IMR-90 (cell line): ENCODE data around the gene IBA57. TPM values are rescaled to one million over a fixed set of nuclear protein-coding genes. Genes with fewer than 3 reads are reported as not detected.

Experiments
- ATAC-seq: fragments of 200-7000 bp; cut with Tn5 transposase; 2 replicates; pipeline ENCODE4 v1.9.1; 2020; ENCODE audit warnings: low read depth, mild to moderate bottlenecking, moderate library complexity
- BruUV-seq: library from RNA; stranded (reverse); fragments of 400-500 nt; replicated peaks from 2 replicates; lab custom pipeline; 2021; lab: Mats Ljungman, UMichigan
- CTCF ChIA-PET: fragments of 300-600 bp; formaldehyde crosslinking; extraction: SDS; loops from one replicate; lab custom pipeline; 2021; ENCODE audit warnings: antibody characterized with exemption; lab: Yijun Ruan, JAX
- POLR2A ChIA-PET: fragments of 300-600 bp; sonication (Branson Sonifier 250); formaldehyde crosslinking; loops from one replicate; lab custom pipeline; 2022; ENCODE audit warnings: antibody characterized with exemption; ENCODE audit not compliant: unreplicated experiment; lab: Charles Lee
- DNase-seq: peaks from one replicate; pipeline ENCODE4 v3.0.0; 2013
- H2AFZ ChIP-seq: replicated peaks from 2 replicates; pipeline ENCODE3; 2013; ENCODE audit warnings: low read length, mild to moderate bottlenecking; ENCODE audit not compliant: poor library complexity
- H2AK5ac ChIP-seq: 2 replicates; pipeline ENCODE4 v1.6.1; 2013; ENCODE audit warnings: low read depth, low read length, inconsistent platforms
- H2AK9ac ChIP-seq: replicated peaks from 2 replicates; pipeline ENCODE3; 2013; ENCODE audit warnings: mild to moderate bottlenecking, low read depth, low read length, moderate library complexity; ENCODE audit not compliant: poor library complexity
- H2BK120ac ChIP-seq: 2 replicates; pipeline ENCODE4 v1.6.1; 2013; ENCODE audit warnings: low read depth, low read length, inconsistent platforms
- H2BK15ac ChIP-seq: 3 replicates; pipeline ENCODE4 v1.6.1; 2013; ENCODE audit warnings: low read depth, low read length, inconsistent platforms
- H2BK20ac ChIP-seq: 2 replicates; pipeline ENCODE4 v1.6.1; 2013; ENCODE audit warnings: low read depth, mild to moderate bottlenecking, inconsistent platforms, low read length, moderate library complexity
- H2BK5ac ChIP-seq: 2 replicates; pipeline ENCODE4 v1.6.1; 2013; ENCODE audit warnings: mild to moderate bottlenecking, low read depth, low read length, inconsistent platforms; ENCODE audit not compliant: poor library complexity, severe bottlenecking
- H3K14ac ChIP-seq: replicated peaks from 2 replicates; pipeline ENCODE4 v1.6.1; 2013; ENCODE audit warnings: low read depth, low read length, inconsistent platforms
- H3K18ac ChIP-seq: 2 replicates; pipeline ENCODE4 v1.6.1; 2013; ENCODE audit warnings: low read depth, low read length, control low read depth
- H3K23ac ChIP-seq: 2 replicates; pipeline ENCODE4 v1.6.1; 2013; ENCODE audit warnings: low read depth, low read length, inconsistent platforms
- H3K27ac ChIP-seq: 2 replicates; pipeline ENCODE4 v1.5.1; 2013; ENCODE audit warnings: mild to moderate bottlenecking, control low read depth, low read length; ENCODE audit not compliant: insufficient read depth
- H3K27me3 ChIP-seq: 2 replicates; pipeline ENCODE4 v1.6.1; 2013; ENCODE audit warnings: low read length; ENCODE audit not compliant: control insufficient read depth, insufficient read depth
- H3K36me3 ChIP-seq: 2 replicates; pipeline ENCODE4 v1.6.1; 2013; ENCODE audit warnings: low read length, mixed read lengths; ENCODE audit not compliant: control insufficient read depth, insufficient read depth
- H3K4ac ChIP-seq: 2 replicates; pipeline ENCODE4 v1.6.1; 2013; ENCODE audit warnings: low read depth, low read length, inconsistent platforms
- H3K4me1 ChIP-seq: 2 replicates; pipeline ENCODE4 v1.6.1; 2013; ENCODE audit warnings: low read length, mixed read lengths; ENCODE audit not compliant: control insufficient read depth, insufficient read depth
- H3K4me2 ChIP-seq: 2 replicates; pipeline ENCODE4 v1.6.1; 2013; ENCODE audit warnings: low read depth, mild to moderate bottlenecking, control low read depth, low read length, moderate library complexity
- H3K4me3 ChIP-seq: 2 replicates; pipeline ENCODE4 v1.5.1; 2013; ENCODE audit warnings: low read depth, mild to moderate bottlenecking, control low read depth, low read length, moderate library complexity; ENCODE audit not compliant: insufficient read depth
- H3K56ac ChIP-seq: 2 replicates; pipeline ENCODE4 v1.6.1; 2013; ENCODE audit warnings: low read length, inconsistent platforms; ENCODE audit not compliant: insufficient read depth; ENCODE audit errors: extremely low read depth
- H3K79me1 ChIP-seq, 2 experiments: 2 replicates each; pipeline ENCODE4 v1.6.1; 2013; ENCODE audit warnings: low read length in 2 of 2, inconsistent platforms in 1 of 2, low read depth in 1 of 2
- H3K9ac ChIP-seq: 2 replicates; pipeline ENCODE4 v1.6.1; 2013; ENCODE audit warnings: low read depth, low read length, control low read depth
- H3K9me1 ChIP-seq: 2 replicates; pipeline ENCODE4 v1.6.1; 2013; ENCODE audit warnings: low read length, inconsistent platforms; ENCODE audit not compliant: insufficient read depth
- H3K9me3 ChIP-seq: 2 replicates; pipeline ENCODE4 v1.6.1; 2013; ENCODE audit warnings: low read length; ENCODE audit not compliant: control insufficient read depth, insufficient read depth
- H4K20me1 ChIP-seq: 2 replicates; pipeline ENCODE4 v1.6.1; 2013; ENCODE audit warnings: low read length, inconsistent platforms; ENCODE audit not compliant: insufficient read depth
- H4K5ac ChIP-seq: 2 replicates; pipeline ENCODE4 v1.6.1; 2013; ENCODE audit warnings: mild to moderate bottlenecking, low read depth, low read length, control low read depth
- H4K8ac ChIP-seq, 2 experiments: 2 replicates each; pipeline ENCODE4 v1.6.1; 2013; ENCODE audit warnings: low read depth in 2 of 2, low read length in 2 of 2, control low read depth in 1 of 2, inconsistent platforms in 1 of 2
- H4K91ac ChIP-seq: 2 replicates; pipeline ENCODE4 v1.6.1; 2013; ENCODE audit warnings: low read depth, low read length, inconsistent platforms; ENCODE audit not compliant: insufficient read depth
- BHLHE40 ChIP-seq: fragments of 150-350 bp; IDR thresholded peaks from 2 replicates; pipeline ENCODE4 v1.6.1; 2016; ENCODE audit warnings: mild to moderate bottlenecking, low read depth, low read length
- CEBPB ChIP-seq: IDR thresholded peaks from 2 replicates; pipeline ENCODE4 v1.6.1; 2012; ENCODE audit warnings: low read depth, low read length, improper control_type of control experiment
- CHD1 ChIP-seq: IDR thresholded peaks from 2 replicates; pipeline ENCODE4 v1.6.1; 2012; ENCODE audit warnings: low read depth, low read length, improper control_type of control experiment
- CTCF ChIP-seq: conservative IDR thresholded peaks from 2 replicates; pipeline ENCODE4 v1.5.1; 2012; ENCODE audit warnings: mild to moderate bottlenecking, low read depth, low read length, improper control_type of control experiment
- FOS ChIP-seq: fragments of 150-350 bp; IDR thresholded peaks from 2 replicates; pipeline ENCODE4 v1.6.1; 2016; ENCODE audit warnings: low read depth, low read length
- MAFK ChIP-seq: IDR thresholded peaks from 2 replicates; pipeline ENCODE4 v1.6.1; 2012; ENCODE audit warnings: low read depth, low read length, improper control_type of control experiment
- MXI1 ChIP-seq: IDR thresholded peaks from 2 replicates; pipeline ENCODE4 v1.6.1; 2012; ENCODE audit warnings: low read depth, mild to moderate bottlenecking, low read length, moderate library complexity, borderline replicate concordance
- NFE2L2 ChIP-seq: fragments of 150-350 bp; IDR thresholded peaks from 2 replicates; pipeline ENCODE4 v1.6.1; 2016; ENCODE audit warnings: low read depth, mild to moderate bottlenecking, low read length
- RAD21 ChIP-seq: IDR thresholded peaks from 2 replicates; pipeline ENCODE4 v1.6.1; 2012; ENCODE audit warnings: low read length, improper control_type of control experiment
- RCOR1 ChIP-seq: IDR thresholded peaks from 2 replicates; pipeline ENCODE4 v1.6.1; 2012; ENCODE audit warnings: mild to moderate bottlenecking, low read length, improper control_type of control experiment; ENCODE audit not compliant: insufficient replicate concordance
- RFX5 ChIP-seq: IDR thresholded peaks from 2 replicates; pipeline ENCODE4 v1.8.0; 2012; ENCODE audit warnings: low read depth, mild to moderate bottlenecking, low read length, moderate library complexity
- SMC3 ChIP-seq: fragments of 150-350 bp; IDR thresholded peaks from 2 replicates; pipeline ENCODE4 v1.6.1; 2016; ENCODE audit warnings: low read depth, mild to moderate bottlenecking, antibody characterized with exemption, low read length, moderate library complexity
- USF2 ChIP-seq: fragments of 150-350 bp; IDR thresholded peaks from 2 replicates; pipeline ENCODE4 v1.6.1; 2017; ENCODE audit warnings: mild to moderate bottlenecking, antibody characterized with exemption, low read length, low read depth
- WGBS, 2 experiments: methylation state at CpG; one replicate each; pipeline versions ENCODE4 v1.1.5 to v1.1.7; 2013; ENCODE audit warnings: missing lambda C conversion rate in 2 of 2; ENCODE audit not compliant: insufficient read length in 1 of 2; ENCODE audit errors: extremely low coverage in 2 of 2; 5-methylcytosine and 5-hydroxymethylcytosine counted together
- dilution Hi-C: fragments of 300-500 bp; cut with HindIII; formaldehyde crosslinking; loops from one replicate; pipeline ENCODE4 v1.14.3; 2018; ENCODE audit warnings: low sequenced_read_pairs; ENCODE audit not compliant: unreplicated experiment
- in situ Hi-C: fragments of 300-500 bp; cut with MboI; formaldehyde crosslinking; loops from 3 replicates; pipeline ENCODE4 v1.14.3; 2019; ENCODE audit warnings: low sequenced_read_pairs, inconsistent platforms, mixed read lengths
- intact Hi-C: fragments of 100-400 bp; cut with micrococcal nuclease; formaldehyde crosslinking; loops from 2 replicates; pipeline ENCODE4 v1.10.0; 2022
- polyA plus RNA-seq, 3 experiments: library from polyadenylated mRNA; depleted of rRNA; stranded (reverse); fragments of >200 nt; gene quantifications; 2 replicates each; pipeline ENCODE4 v1.2.3, GENCODE V29; 2012; ENCODE audit warnings: low replicate concordance in 1 of 3
- total RNA-seq: library from RNA; depleted of rRNA; stranded (reverse); fragments of >200 nt; gene quantifications from 2 replicates; pipeline ENCODE4 v1.2.3, GENCODE V29; 2012
- TF ChIP-seq, protein P1 (sequence below): fragments of 150-350 bp; IDR thresholded peaks from 2 replicates; pipeline ENCODE4 v1.6.1; 2016; ENCODE audit warnings: low read depth, mild to moderate bottlenecking, low read length, moderate library complexity, borderline replicate concordance

Gene IBA57
- total and polyA plus RNA-seq, 2 of the 4 experiments (the other 2 are of a cell fraction), result 2.0 to 2.6 TPM

- no peak overlapping the region for H2BK5ac ChIP-seq
- H3K56ac ChIP-seq, result no peak overlapping the region
- H2BK15ac ChIP-seq, result no peak overlapping the region
- no peaks in the 10 kb centered on the region for H3K36me3 ChIP-seq
- no peak overlapping the region for H3K18ac ChIP-seq
- H3K9me1 ChIP-seq, result no peaks in the 10 kb centered on the region; the same call in 1 of the 2 replicates
- intact Hi-C loops (no loop called here), dilution Hi-C loops (no loop called here), in situ Hi-C loops (no loop called here)
- no peaks in the 10 kb centered on the region for H3K27me3 ChIP-seq
- no peak overlapping the region for H4K91ac ChIP-seq
- H3K14ac ChIP-seq, result no peak overlapping the region
- no peak overlapping the region for H3K4me2 ChIP-seq
- H3K27ac ChIP-seq, result no peak overlapping the region
- H4K20me1 ChIP-seq, result no peaks in the 10 kb centered on the region
- ChIA-PET CTCF (no interaction called here), POLR2A (interaction anchor here (0.8 kb wide), 1 partner anchor 10 kb away, joined by 4 read pairs; no protein-coding TSS in a partner anchor)
- H4K8ac ChIP-seq, result no peak overlapping the region
- H2AFZ ChIP-seq, result no peak overlapping the region
- H3K4me3 ChIP-seq, result no peak overlapping the region
- no peak overlapping the region for H4K5ac ChIP-seq
- no peak overlapping the region for H2AK5ac ChIP-seq
- H3K23ac ChIP-seq, result no peak overlapping the region
- no peak overlapping the region for H3K9ac ChIP-seq
- H2AK9ac ChIP-seq, result no peak overlapping the region
- H2BK20ac ChIP-seq, result no peak overlapping the region
- no peak overlapping the region for H2BK120ac ChIP-seq
- no CpG with 5 or more reads among the region's 3 CpGs for WGBS, 2 experiments
- BruUV-seq, result no TSS peak
- H3K9me3 ChIP-seq, result peaks cover 5% of the 10 kb centered on the region
- no peak overlapping the region for H3K4ac ChIP-seq
- no peak for DNase-seq
- H3K79me1 ChIP-seq, result no peaks in the 10 kb centered on the region
- no peak for ATAC-seq
- no peaks in the 10 kb centered on the region for H3K4me1 ChIP-seq
- TF ChIP-seq RFX5 (no peak), RCOR1 (no peak), USF2 (no peak), FOS (no peak), NFE2L2 (no peak), SMC3 (no peak), CHD1 (no peak), CTCF (no peak), CEBPB (no peak), MAFK (no peak), BHLHE40 (no peak), MXI1 (no peak), RAD21 (no peak)
- TF ChIP-seq, protein P1, sequence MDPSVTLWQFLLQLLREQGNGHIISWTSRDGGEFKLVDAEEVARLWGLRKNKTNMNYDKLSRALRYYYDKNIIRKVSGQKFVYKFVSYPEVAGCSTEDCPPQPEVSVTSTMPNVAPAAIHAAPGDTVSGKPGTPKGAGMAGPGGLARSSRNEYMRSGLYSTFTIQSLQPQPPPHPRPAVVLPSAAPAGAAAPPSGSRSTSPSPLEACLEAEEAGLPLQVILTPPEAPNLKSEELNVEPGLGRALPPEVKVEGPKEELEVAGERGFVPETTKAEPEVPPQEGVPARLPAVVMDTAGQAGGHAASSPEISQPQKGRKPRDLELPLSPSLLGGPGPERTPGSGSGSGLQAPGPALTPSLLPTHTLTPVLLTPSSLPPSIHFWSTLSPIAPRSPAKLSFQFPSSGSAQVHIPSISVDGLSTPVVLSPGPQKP, result no peak
Measured at GRCh38 chr1:228194436-228194835, 28.8 kb downstream of the IBA57 start.
